Measurements from ENCODE around the gene SPACA4.

DNA sequence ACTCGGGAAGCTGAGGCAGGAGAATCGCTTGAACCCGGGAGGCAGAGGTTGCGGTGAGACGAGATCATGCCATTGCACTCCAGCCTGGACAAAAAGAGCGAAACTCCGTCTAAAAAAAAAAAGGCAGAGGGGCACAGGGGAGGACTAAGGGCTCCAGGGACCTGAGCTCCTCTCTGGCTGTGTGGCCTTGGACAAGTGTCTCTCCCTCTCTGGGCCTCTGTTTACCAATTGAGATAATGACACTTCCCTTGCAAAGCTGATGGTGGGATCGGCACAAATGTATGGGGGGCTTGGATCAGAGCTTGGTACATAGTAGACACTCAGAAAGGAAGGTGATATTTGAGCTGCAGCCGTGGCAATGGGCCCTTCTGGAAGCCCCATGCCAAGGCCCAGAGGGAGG lies 11.4 kb upstream of the SPACA4 start:
- TF ChIP-seq, protein P1, sequence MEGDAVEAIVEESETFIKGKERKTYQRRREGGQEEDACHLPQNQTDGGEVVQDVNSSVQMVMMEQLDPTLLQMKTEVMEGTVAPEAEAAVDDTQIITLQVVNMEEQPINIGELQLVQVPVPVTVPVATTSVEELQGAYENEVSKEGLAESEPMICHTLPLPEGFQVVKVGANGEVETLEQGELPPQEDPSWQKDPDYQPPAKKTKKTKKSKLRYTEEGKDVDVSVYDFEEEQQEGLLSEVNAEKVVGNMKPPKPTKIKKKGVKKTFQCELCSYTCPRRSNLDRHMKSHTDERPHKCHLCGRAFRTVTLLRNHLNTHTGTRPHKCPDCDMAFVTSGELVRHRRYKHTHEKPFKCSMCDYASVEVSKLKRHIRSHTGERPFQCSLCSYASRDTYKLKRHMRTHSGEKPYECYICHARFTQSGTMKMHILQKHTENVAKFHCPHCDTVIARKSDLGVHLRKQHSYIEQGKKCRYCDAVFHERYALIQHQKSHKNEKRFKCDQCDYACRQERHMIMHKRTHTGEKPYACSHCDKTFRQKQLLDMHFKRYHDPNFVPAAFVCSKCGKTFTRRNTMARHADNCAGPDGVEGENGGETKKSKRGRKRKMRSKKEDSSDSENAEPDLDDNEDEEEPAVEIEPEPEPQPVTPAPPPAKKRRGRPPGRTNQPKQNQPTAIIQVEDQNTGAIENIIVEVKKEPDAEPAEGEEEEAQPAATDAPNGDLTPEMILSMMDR (IDR thresholded peaks at IDR 0.05) = no peak
- TF ChIP-seq ZFX (IDR thresholded peaks at IDR 0.05; ENCODE audit: borderline replicate concordance) = no peak
